ACHN (cell line): ENCODE measurements around the gene LRRC49.
"Not testable (repeated sequence)": the region's sequence is repeated elsewhere in the genome, so short reads cannot be mapped to it uniquely, and the experiment has no call there.

ENCODE experiments used
- DNase-seq: peaks from one replicate; pipeline ENCODE4 v3.0.0-alpha.2; 2015
- in situ Hi-C: cut with HindIII; loops from 2 replicates; pipeline ENCODE4 v1.10.0; 2017; ENCODE audit warnings: low sequenced_read_pairs, low pct_ligation_motif_present, low pct_unique_long_range_greater_than_20kb

Gene LRRC49

GRCh38 chr15:70892002-70892911 is at the start of gene LRRC49, which contains the start of gene THAP10:
Gene LRRC49, plus strand, starts transcription at chr15:70892826. Its CDS starts 69 bp downstream, at chr15:70892895.
Gene THAP10, minus strand, starts transcription at chr15:70892433. Its CDS starts 161 bp downstream, at chr15:70892272.
- in situ Hi-C loops, result no loop called here
- DNase-seq, result peak; percentile 91

- in situ Hi-C loops, result no loop called here
- no peak for DNase-seq
Measured at GRCh38 chr15:70845602-70846360, 46.8 kb upstream of the LRRC49 start.

DNA sequence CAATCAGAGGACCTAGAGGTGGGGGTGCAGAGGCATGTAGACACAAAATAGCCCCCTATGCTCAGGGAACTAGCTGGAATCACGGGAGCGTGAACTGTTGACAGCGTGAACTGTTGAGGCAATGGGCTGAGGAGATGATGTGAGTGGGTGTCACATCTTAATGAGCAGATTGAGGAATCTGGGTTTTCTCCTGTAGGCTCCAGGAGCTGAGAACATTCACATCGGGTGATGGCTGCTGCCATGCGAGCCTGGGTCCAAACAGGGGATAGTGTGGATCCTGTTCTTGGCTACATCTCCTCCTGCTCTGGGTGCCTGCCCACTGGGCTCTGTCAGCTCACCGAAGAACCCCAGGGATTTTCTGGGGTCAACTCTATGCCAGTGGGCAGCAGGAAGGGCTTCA is 40.7 kb upstream of the LRRC49 start:
- no peak for DNase-seq
- in situ Hi-C loops, result no loop called here

DNA sequence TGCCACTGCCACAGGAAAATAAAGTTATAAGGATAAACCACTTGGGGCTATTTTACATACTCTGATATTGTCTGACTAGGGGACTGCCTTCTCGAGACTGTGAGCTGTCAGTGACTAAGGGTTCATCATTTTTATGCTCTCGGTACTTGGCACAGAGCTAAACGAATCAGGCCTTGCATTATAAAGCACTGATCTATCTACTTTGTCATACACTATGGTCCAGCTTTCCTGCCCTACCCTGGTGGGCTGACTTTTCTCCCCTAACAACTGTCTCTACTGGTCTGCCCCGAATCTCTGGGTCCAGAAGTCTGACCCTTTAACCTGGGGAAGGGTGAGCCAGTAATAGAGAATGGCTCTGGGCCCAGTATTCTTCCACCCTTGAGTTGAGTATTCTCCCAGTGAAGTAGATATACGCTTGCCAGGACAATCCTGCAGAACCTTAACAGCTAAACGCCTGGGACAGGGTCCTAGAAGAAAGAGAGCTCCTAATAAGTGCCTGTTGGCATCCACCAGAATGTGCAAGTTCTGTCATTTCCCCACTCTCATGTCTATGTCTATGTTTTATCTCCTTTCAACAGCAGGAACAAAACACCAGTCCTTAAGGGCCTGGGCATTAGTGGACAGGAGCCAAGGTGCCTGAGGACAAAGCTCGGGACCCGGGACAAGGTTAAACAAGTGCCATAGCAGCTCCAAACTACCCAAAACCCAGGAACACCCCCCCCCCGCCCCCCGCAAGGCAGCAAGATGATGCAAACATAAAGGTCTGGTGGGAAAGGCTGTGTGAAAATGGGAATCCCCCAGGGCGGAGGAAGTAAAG is 39.9 kb upstream of the LRRC49 start:
- in situ Hi-C loops, result no loop called here
- peak; percentile 43 for DNase-seq

- in situ Hi-C loops, result no loop called here
- DNase-seq, result peak; percentile 51
Measured at GRCh38 chr15:70853318-70853972, 39.2 kb upstream of the LRRC49 start.

GRCh38 chr15:70853973-70854665 is 38.5 kb upstream of the LRRC49 start, which contains the start of gene LARP6:
Gene LARP6, minus strand, starts transcription at chr15:70854157. Its CDS starts 69 bp downstream, at chr15:70854088.
- peak; percentile 44 for DNase-seq
- in situ Hi-C loops, result no loop called here

DNA sequence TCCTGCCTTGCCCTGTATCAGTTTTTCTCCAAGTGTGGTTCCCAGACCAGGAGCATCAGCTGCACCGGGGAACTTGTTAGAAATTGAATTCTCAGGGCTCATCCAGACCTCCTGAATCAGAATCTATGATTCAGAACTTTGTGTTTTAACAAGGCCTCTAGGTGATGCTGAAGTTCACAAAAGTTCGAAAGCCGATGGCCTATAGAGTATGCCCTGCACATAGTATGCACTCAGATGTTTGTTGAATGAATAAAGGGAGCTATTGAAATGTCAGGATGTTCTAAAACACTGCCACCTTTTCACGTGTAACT is 38.0 kb upstream of the LRRC49 start:
- in situ Hi-C loops, result no loop called here
- peak; percentile 50 for DNase-seq

DNA sequence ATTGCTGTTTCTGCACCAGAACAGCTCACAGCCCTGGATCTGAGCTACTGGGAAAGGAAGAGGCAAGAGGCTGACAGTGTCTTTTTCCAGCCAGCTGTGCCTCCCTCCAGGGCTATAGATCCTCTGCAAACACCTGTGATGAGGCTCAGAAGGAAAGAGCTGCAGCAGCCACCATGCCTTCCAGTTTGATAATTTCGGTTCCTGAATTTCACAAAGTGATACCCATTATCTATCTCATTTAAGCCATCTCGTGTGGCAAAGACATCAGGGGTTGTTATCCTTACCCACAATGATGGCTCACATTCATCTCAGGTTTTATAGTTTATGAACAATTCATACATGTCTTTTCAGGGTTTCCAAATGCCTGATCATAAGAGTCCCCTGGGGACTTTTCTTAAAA is 36.9 kb upstream of the LRRC49 start:
- no peak for DNase-seq
- in situ Hi-C loops, result no loop called here

DNA sequence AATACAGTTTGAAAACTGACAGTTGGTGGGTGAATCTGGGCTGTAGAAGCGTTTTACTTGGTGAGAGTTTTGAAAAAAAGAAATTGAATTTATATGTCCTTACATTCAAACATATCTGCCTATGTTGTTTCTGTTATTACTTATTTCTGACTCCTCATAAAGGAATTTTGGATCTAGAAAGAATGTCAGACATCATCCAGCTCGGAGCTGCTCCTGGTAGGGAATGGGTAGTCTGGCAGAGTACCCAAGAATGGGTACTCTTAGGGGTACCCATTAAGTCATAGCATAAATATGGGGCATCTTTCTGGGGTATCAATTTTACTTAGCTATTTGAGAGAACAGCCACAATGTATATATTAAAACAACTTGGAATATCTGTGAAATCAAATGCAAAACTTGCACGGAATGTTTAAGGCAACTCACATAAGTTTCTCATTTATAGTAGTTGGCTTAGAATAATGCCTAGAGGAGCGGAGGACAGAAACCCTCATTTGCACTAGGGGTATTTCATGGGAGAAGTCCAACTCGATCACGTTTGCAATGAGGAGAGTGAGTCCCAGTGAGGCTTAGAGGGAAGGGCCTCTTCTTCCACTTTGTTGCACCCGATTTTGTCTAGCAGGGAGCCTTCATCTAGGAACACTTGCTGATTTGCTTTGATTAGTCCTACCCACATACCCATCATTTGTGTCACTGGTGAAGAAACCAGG is 36.3 kb upstream of the LRRC49 start:
- in situ Hi-C loops, result no loop called here
- DNase-seq, result peak; percentile 24

GRCh38 chr15:70856884-70857561 is 35.6 kb upstream of the LRRC49 start:
- peak; percentile 83 for DNase-seq
- in situ Hi-C loops, result no loop called here

- DNase-seq, result no peak
- in situ Hi-C loops, result no loop called here
Measured at GRCh38 chr15:70857562-70858285, 34.9 kb upstream of the LRRC49 start.

DNA sequence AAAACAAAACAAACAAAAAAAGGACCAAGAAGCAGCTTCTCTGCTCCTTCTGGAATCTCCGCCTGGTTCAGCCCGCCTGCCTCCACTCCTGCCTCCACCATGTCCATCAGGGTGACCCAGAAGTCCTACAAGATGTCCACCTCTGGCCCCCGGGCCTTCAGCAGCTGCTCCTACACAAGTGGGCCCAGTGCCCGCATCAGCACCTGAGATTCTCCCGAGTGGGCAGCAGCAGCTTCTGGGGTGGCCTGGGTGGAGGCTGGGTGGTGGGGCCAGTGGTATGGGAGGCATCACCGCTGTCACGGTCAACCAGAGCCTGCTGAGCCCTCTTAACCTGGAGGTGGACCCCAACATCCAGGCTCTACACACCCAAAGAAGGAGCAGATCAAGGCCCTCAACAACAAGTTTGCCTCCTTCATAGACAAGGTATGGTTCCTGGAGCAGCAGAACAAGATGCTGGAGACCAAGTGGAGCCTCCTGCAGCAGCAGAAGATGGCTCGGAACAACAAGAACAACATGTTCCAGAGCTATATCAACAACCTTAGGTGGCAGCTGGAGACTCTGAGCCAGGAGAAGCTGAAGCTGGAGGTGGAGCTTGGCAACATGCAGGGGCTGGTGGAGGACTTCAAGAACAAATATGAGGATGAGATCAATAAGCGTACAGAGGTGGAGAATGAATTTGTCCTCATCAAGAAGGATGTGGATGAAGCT is 33.9 kb upstream of the LRRC49 start:
- in situ Hi-C loops, DNase-seq: not testable (repeated sequence)

GRCh38 chr15:70859322-70859908 is 33.2 kb upstream of the LRRC49 start:
- in situ Hi-C loops, result no loop called here
- no peak for DNase-seq

DNA sequence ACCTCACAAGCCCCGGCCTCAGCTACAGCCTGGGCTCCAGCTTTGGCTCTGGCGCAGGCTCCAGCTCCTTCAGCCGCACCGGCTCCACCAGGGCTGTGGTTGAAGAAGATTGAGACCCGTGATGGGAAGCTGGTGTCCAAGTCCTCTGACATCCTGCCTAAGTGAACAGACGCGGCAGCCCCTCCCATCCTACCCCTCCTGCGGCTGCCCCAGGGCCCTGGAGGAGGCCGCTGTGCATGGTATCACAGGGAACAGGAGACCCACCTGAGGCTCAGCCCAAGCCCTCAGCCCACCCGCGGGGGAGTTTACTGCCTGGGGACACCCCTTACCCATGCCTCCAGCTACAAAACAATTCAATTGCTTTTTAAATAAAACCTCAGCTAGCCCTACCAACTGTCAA is 32.6 kb upstream of the LRRC49 start:
- DNase-seq, result no peak
- in situ Hi-C loops, result no loop called here
